Thyroid gland (tissue), 4 donors: ENCODE results near the gene CRACR2B. TPM values are rescaled to one million over a fixed set of nuclear protein-coding genes. Genes with fewer than 3 reads are reported as not detected.

Experiments used
- DNase-seq, 2 donors: peaks; one replicate each; pipeline ENCODE4 v3.0.0-alpha.2; 2019
- H3K27ac ChIP-seq, 3 donors: fragments of 200-600 bp; sonication (generic); 1 replicate in 2 of 3; 2 replicates in 1 of 3; pipeline ENCODE4 v1.5.1; 2016 to 2019; ENCODE audit warnings: mild to moderate bottlenecking in 1 of 3, moderate library complexity in 1 of 3
- H3K27me3 ChIP-seq: fragments of 200-600 bp; sonication (generic); one replicate; pipeline ENCODE4 v1.5.1; 2019
- H3K36me3 ChIP-seq, 2 donors: fragments of 200-600 bp; sonication (generic); one replicate each; pipeline ENCODE4 v1.5.1; 2016 to 2019
- H3K4me1 ChIP-seq, 2 donors: fragments of 200-600 bp; sonication (generic); one replicate each; pipeline ENCODE4 v1.5.1; 2017 to 2019
- H3K4me3 ChIP-seq, 3 donors: fragments of 200-600 bp; sonication (generic); replicated peaks in 1 of 3; 1 replicate in 2 of 3; 2 replicates in 1 of 3; pipeline ENCODE4 v1.5.1; 2016; ENCODE audit warnings: mild to moderate bottlenecking in 1 of 3
- H3K9me3 ChIP-seq: fragments of 200-600 bp; sonication (generic); one replicate; pipeline ENCODE4 v1.5.1; 2017
- CTCF ChIP-seq, 6 experiments: fragments of 200-600 bp in 3 of 6; fragments of 450-650 bp in 3 of 6; sonication (generic) in 3 of 6; IDR thresholded peaks; one replicate each; pipeline ENCODE4 v1.5.1; 2016 to 2019; ENCODE audit warnings: antibody characterized with exemption in 6 of 6, mild to moderate bottlenecking in 2 of 6, inconsistent platforms in 1 of 6, moderate library complexity in 1 of 6
- POLR2A ChIP-seq, 2 donors: fragments of 450-650 bp; IDR thresholded peaks; one replicate each; pipeline ENCODE4 v1.6.1; 2017; ENCODE audit warnings: antibody characterized with exemption in 2 of 2, mild to moderate bottlenecking in 2 of 2, moderate library complexity in 1 of 2
- WGBS, 2 donors: methylation state at CpG; one replicate each; pipeline ENCODE4 v1.1.5; 2017; 5-methylcytosine and 5-hydroxymethylcytosine counted together
- intact Hi-C: fragments of 100-400 bp; cut with DNase I; formaldehyde crosslinking; loops from one replicate; pipeline ENCODE4 v1.15.1; 2023
- total RNA-seq, 4 donors: library from RNA; depleted of rRNA; stranded (reverse); fragments of >200 nt; gene quantifications; one replicate each; pipeline ENCODE4 v1.2.3, GENCODE V29; 2016

CRACR2B gene
- total RNA-seq, 4 donors from 2014 or later = 4.1 to 21.2 (median 12.3) TPM

- Histone ChIP-seq H3K27me3 (no peaks in the 10 kb centered on the region), H3K36me3 (no peaks in the 10 kb centered on the region), H3K9me3 (no peaks in the 10 kb centered on the region), H3K27ac (peak overlapping the region; percentile 18 to 68 (median 67)), H3K4me3 (peak overlapping the region; percentile 39 to 71 (median 52)), H3K4me1 (peaks cover 29 to 31% of the 10 kb centered on the region in 2 donors)
- DNase-seq = peak; percentile 81 to 83
- intact Hi-C loops = no loop called here
- WGBS, 2 donors = 0 to 5% methylated on average over 1 to 21 of the region's 26 CpGs
- TF ChIP-seq CTCF (IDR thresholded peaks at IDR 0.05) (no peak), POLR2A (IDR thresholded peaks at IDR 0.05) (peak; percentile 15 to 31)
Measured at GRCh38 chr11:795634-796564, 31.8 kb upstream of the CRACR2B start.

GRCh38 chr11:796565-797295 is 31.0 kb upstream of the CRACR2B start:
- Histone ChIP-seq H3K36me3 (no peaks in the 10 kb centered on the region), H3K4me3 (peak overlapping the region in 1 of 3 donors; percentile 71), H3K27me3 (no peaks in the 10 kb centered on the region), H3K9me3 (no peaks in the 10 kb centered on the region), H3K27ac (peak overlapping the region; percentile 18 to 68 (median 67)), H3K4me1 (peaks cover 29 to 31% of the 10 kb centered on the region in 2 donors)
- no peak for DNase-seq
- no peak for TF ChIP-seq CTCF (IDR thresholded peaks at IDR 0.05)
- TF ChIP-seq POLR2A (IDR thresholded peaks at IDR 0.05) = no peak
- intact Hi-C loops = no loop called here
- 25 to 26% methylated on average over 5 to 11 of the region's 18 CpGs for WGBS, 2 donors

GRCh38 chr11:797296-798092 is 30.2 kb upstream of the CRACR2B start:
- Histone ChIP-seq H3K4me1 (peaks cover 29 to 31% of the 10 kb centered on the region in 2 donors), H3K4me3 (peak overlapping the region; percentile 50 to 71 (median 54)), H3K9me3 (no peaks in the 10 kb centered on the region), H3K27ac (peak overlapping the region; percentile 18 to 68 (median 67)), H3K36me3 (no peaks in the 10 kb centered on the region), H3K27me3 (no peaks in the 10 kb centered on the region)
- 0 to 1% methylated on average over 8 to 41 of the region's 57 CpGs for WGBS, 2 donors
- intact Hi-C loops = no loop called here
- TF ChIP-seq CTCF (IDR thresholded peaks at IDR 0.05) = no peak
- TF ChIP-seq POLR2A (IDR thresholded peaks at IDR 0.05) = no peak
- peak; percentile 67 for DNase-seq

- intact Hi-C loops = no loop called here
- no peaks in the 10 kb centered on the region for H3K9me3 ChIP-seq
Measured at GRCh38 chr11:798093-798713, 29.5 kb upstream of the CRACR2B start, which contains the start of gene SLC25A22. Gene SLC25A22 (minus strand): TSS chr11:798281. CDS start chr11:795006, 3,275 bp downstream.

More at GRCh38 chr11:798093-798713, 29.5 kb upstream of the CRACR2B start, which contains the start of gene SLC25A22:
- H3K4me1 ChIP-seq = peaks cover 29 to 31% of the 10 kb centered on the region in 2 donors
- peak within 1 kb of the TSS; percentile 50 to 71 (median 54) for H3K4me3 ChIP-seq
- peak; percentile 76 to 77 for DNase-seq
- peak within 1 kb of the TSS; percentile 18 to 68 (median 67) for H3K27ac ChIP-seq
- TF ChIP-seq CTCF (IDR thresholded peaks at IDR 0.05) (peak; percentile 45 to 99 (median 84)), POLR2A (IDR thresholded peaks at IDR 0.05) (peak in 1 of 2 donors; percentile 32)
- no peaks in the 10 kb centered on the region for H3K27me3 ChIP-seq
- no peaks in the 10 kb centered on the region for H3K36me3 ChIP-seq
- 5% methylated on average over 18 of the region's 69 CpGs; no CpG with 5 or more reads in 1 of the 2 donors for WGBS, 2 donors
